Adipocyte (in vitro differentiated cells): ENCODE measurements around the gene FAM221A.
"Not testable (repeated sequence)": the region's sequence is repeated elsewhere in the genome, so short reads cannot be mapped to it uniquely, and the experiment has no call there.

Source experiments
- DNase-seq: peaks from one replicate; pipeline ENCODE4 v3.0.0-alpha.2; 2015; ENCODE audit warnings: low read depth
- H3K27me3 ChIP-seq: replicated peaks from 2 replicates; pipeline ENCODE4 v1.7.0; 2013; ENCODE audit warnings: mild to moderate bottlenecking, low read length, moderate library complexity; ENCODE audit not compliant: control insufficient read depth, insufficient read depth
- H3K36me3 ChIP-seq: 2 replicates; pipeline ENCODE4 v1.7.0; 2013; ENCODE audit warnings: low read length, mild to moderate bottlenecking, moderate library complexity; ENCODE audit not compliant: control insufficient read depth, insufficient read depth, severe bottlenecking
- H3K4me1 ChIP-seq: 2 replicates; pipeline ENCODE4 v1.7.0; 2013; ENCODE audit warnings: mild to moderate bottlenecking, low read length, moderate library complexity; ENCODE audit not compliant: control insufficient read depth, insufficient read depth
- H3K4me3 ChIP-seq: 2 replicates; pipeline ENCODE4 v1.7.0; 2013; ENCODE audit warnings: mild to moderate bottlenecking, low read length, moderate library complexity
- H3K9ac ChIP-seq: 2 replicates; pipeline ENCODE4 v1.7.0; 2013; ENCODE audit warnings: mild to moderate bottlenecking, low read length, moderate library complexity
- H3K9me3 ChIP-seq: 2 replicates; pipeline ENCODE4 v1.7.0; 2013; ENCODE audit warnings: mild to moderate bottlenecking, low read length, moderate library complexity; ENCODE audit not compliant: control insufficient read depth

FAM221A gene

DNA sequence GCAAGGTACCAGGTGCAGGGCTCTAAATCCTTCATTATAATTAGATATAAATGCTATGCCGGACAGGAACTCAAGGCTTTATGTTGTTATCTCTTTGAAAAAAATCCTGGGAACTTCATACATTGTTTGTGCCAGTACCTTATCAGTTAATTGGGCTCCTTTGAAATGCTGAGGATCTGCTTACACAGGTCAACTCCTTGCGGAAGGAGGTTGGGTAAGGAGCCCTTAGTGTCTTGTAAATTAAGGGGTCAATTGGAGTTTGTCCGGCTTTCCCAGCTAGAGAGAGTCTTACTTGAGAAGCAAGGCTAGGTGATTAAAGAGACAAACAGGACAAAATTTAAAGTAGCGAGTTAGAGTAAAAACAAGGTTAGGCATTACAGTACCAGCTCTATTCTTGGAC is 44.1 kb downstream of the FAM221A start:
- H3K27me3 ChIP-seq, H3K4me1 ChIP-seq, H3K36me3 ChIP-seq, DNase-seq, H3K9ac ChIP-seq, H3K4me3 ChIP-seq, H3K9me3 ChIP-seq: not testable (repeated sequence)

DNA sequence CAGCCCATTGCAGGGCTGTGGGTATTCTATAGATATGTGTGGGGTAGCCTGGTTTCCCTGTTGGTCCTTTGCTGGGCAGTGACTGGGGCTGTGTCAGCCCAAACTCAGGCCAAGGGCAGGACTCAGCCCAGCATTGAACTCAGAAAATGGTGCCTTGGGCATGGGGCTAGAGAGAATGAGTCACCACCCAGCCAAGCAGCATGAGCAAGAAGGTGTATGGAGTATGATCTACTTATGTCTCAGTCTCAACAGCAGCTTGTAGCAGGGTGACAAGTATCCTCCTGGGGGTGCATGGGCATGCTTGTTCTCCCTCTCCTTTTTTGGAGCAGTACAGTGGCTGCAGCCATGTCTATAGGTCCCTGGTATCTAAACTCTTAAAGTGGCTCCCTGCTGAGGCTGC is 62.1 kb downstream of the FAM221A start:
- Histone ChIP-seq H3K4me1 (no peaks in the 10 kb centered on the region), H3K9me3 (peaks cover 20% of the 10 kb centered on the region), H3K9ac (no peak overlapping the region), H3K36me3 (no peaks in the 10 kb centered on the region), H3K4me3 (no peak overlapping the region), H3K27me3 (no peaks in the 10 kb centered on the region)
- DNase-seq = no peak

DNA sequence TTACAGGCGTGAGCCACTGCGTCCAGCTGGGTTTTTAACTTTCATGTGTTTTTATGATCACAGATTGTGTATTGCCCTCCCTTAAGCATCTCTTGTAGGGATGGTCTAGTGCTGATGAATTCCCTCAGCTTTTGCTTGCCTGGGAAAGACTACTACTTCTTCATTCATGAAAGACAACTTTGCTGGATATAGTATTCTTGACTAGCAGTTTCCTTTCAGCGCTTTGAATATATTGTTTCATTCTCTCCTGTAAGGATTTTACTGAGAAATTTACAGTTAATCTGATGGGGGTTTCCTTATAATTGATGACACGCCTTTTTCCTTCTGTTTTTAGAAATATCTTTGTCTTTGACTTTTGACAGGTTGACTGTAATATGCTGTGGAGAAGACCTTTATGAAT is 63.2 kb downstream of the FAM221A start:
- Histone ChIP-seq H3K36me3 (no peaks in the 10 kb centered on the region), H3K9ac (no peak overlapping the region), H3K27me3 (no peaks in the 10 kb centered on the region), H3K4me3 (no peak overlapping the region), H3K4me1 (no peaks in the 10 kb centered on the region), H3K9me3 (peaks cover 20% of the 10 kb centered on the region)
- no peak for DNase-seq

DNA sequence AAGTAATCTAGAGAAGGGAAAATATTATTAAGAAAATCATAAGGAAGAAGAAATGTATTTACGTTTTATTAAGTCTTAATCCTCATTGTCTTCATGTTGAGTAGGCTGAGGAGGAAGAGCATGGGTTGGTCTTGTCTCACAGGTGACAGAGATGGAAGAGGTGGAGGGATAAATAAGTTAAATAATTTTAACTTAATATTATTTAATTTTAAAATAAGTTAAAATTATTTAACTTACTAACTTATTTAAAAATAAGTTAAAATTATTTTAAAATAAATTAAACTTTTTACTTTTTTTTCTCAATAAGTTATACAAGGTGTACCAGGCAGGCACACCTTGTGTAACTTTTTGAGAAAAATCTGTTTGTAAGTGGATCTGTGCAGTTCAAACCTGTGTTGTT is 66.6 kb downstream of the FAM221A start:
- DNase-seq = no peak
- peaks cover 20% of the 10 kb centered on the region for H3K9me3 ChIP-seq
- no peaks in the 10 kb centered on the region for H3K27me3 ChIP-seq
- H3K36me3 ChIP-seq = no peaks in the 10 kb centered on the region
- H3K9ac ChIP-seq = no peak overlapping the region
- H3K4me1 ChIP-seq = no peaks in the 10 kb centered on the region
- H3K4me3 ChIP-seq = no peak overlapping the region

DNA sequence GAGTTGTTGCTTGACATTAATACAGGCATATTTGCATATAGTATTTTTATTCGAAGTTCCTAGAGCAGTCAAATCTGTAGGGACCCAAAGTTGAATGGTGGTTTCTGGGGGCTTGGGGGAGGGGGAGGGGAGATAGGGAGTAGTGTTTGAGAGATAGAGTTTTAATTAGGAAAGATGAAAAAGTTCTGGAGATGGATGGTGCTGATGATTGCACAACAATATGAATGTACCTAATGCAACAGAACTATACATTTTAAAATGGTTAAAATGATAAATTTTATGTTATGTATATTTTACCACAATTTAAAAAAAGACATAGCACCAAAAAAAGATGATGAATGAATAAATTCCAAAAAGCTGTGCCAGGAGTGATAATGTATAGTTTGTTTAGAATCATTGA is 71.9 kb downstream of the FAM221A start:
- no peak for DNase-seq
- no peaks in the 10 kb centered on the region for H3K27me3 ChIP-seq
- no peak overlapping the region for H3K9ac ChIP-seq
- no peaks in the 10 kb centered on the region for H3K36me3 ChIP-seq
- H3K4me1 ChIP-seq = no peaks in the 10 kb centered on the region
- no peaks in the 10 kb centered on the region for H3K9me3 ChIP-seq
- no peak overlapping the region for H3K4me3 ChIP-seq
